Esophagus muscularis mucosa (tissue), 4 donors: ENCODE results near the gene DDX11.
"Not testable (repeated sequence)": the region's sequence is repeated elsewhere in the genome, so short reads cannot be mapped to it uniquely, and the experiment has no call there.

Source experiments
- EP300 ChIP-seq: sonication (generic); formaldehyde crosslinking; IDR thresholded peaks from one replicate; pipeline ENCODE4 v1.6.1; 2017; ENCODE audit warnings: antibody characterized with exemption
- POLR2A ChIP-seq: fragments of 450-650 bp; IDR thresholded peaks from one replicate; pipeline ENCODE4 v1.6.1; 2017; ENCODE audit warnings: antibody characterized with exemption, moderate library complexity, mild to moderate bottlenecking, low read depth
- TF ChIP-seq, protein P1 (sequence below), 3 experiments: fragments of 200-600 bp in 2 of 3; fragments of 450-650 bp in 1 of 3; sonication (generic) in 2 of 3; IDR thresholded peaks; one replicate each; pipeline ENCODE4 v1.5.1; 2017 to 2019; ENCODE audit warnings: antibody characterized with exemption in 3 of 3, mild to moderate bottlenecking in 2 of 3, moderate library complexity in 1 of 3

DNA sequence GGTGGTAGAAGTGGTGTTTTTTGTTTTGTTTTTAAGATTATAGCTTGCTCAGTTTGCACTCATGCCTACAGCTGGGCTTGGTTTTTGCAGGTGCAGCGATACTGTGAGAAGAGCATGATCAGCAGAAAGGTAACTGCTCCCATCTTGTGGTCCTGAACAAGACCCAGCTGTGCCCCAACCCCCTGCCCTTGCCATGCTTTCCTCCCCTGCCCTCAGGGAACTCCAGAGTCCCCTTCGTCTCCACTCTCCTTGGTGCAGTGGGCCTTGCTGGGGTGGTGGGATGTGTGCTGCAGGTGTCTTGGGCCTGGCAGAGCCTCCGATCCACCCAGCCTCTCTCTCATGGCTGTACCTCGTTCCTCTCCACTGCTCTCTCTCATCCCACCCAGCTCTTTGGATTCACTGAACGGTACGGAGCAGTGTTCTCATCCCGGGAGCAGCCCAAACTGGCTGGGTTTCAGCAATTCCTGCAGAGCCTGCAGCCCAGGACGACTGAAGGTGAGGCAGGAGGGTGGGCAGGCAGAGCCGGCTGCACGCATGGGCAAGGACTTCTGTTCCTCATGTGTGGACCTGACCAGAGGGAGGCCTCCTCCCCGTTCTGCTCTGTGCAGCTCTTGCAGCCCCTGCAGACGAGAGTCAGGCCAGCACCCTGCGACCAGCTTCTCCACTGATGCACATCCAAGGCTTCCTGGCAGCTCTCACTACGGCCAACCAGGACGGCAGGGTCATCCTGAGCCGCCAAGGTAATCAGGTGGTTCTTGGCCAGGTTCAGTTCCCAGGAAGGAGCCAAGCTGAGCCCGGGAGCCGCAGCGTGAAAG lies 22.8 kb downstream of the DDX11 start:
- TF ChIP-seq POLR2A, EP300: not testable (repeated sequence)
- TF ChIP-seq, protein P1, sequence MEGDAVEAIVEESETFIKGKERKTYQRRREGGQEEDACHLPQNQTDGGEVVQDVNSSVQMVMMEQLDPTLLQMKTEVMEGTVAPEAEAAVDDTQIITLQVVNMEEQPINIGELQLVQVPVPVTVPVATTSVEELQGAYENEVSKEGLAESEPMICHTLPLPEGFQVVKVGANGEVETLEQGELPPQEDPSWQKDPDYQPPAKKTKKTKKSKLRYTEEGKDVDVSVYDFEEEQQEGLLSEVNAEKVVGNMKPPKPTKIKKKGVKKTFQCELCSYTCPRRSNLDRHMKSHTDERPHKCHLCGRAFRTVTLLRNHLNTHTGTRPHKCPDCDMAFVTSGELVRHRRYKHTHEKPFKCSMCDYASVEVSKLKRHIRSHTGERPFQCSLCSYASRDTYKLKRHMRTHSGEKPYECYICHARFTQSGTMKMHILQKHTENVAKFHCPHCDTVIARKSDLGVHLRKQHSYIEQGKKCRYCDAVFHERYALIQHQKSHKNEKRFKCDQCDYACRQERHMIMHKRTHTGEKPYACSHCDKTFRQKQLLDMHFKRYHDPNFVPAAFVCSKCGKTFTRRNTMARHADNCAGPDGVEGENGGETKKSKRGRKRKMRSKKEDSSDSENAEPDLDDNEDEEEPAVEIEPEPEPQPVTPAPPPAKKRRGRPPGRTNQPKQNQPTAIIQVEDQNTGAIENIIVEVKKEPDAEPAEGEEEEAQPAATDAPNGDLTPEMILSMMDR (IDR thresholded peaks at IDR 0.05): not testable (repeated sequence)
